ENCODE results near the gene MAML2. TPM values are rescaled to one million over a fixed set of nuclear protein-coding genes. Genes with fewer than 3 reads are reported as not detected.

Gene MAML2
- total RNA-seq, 3 donors from 2014 or later (not counting 1 experiment from before 2014, with no cell fraction given): 14.2 to 20.5 (median 16.1) TPM

DNA sequence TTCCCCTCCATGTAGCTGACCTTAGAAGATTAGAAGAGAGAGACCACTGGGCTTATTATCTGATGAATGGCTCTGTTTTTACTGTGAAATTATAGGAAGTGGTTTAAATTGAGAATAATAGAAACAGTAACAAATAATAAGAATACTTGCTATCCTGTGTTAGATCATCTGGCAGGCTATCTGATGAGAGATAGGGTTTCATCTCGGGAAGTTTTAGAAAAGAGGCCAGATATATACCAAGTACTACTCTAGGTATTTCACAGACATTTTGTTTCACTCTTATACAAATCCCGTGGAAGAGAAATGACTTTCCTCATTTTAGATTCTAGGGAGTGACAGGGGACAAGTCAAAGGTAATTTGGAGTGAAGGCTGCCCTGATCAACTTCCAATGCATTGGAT is 198.4 kb downstream of the MAML2 start:
- ATAC-seq: no peak
- H3K27me3 ChIP-seq (ENCODE audit: control insufficient read depth, insufficient read depth, low read length): no peaks in the 10 kb centered on the region
- no peaks in the 10 kb centered on the region for H3K36me3 ChIP-seq (ENCODE audit: control insufficient read depth, insufficient read depth, low read length)
- H3K9me3 ChIP-seq (ENCODE audit: control insufficient read depth, insufficient read depth, low read length): no peaks in the 10 kb centered on the region
- H3K27ac ChIP-seq (ENCODE audit: low read length): no peak overlapping the region
- no peak overlapping the region for H3K4me3 Mint-ChIP-seq
- no peak overlapping the region for H3K4me3 ChIP-seq (ENCODE audit: low read length)
- peaks cover 10 to 15% of the 10 kb centered on the region in 2 donors for H3K4me1 Mint-ChIP-seq
- 100% methylated on average over 1 of the region's 2 CpGs for WGBS (ENCODE audit: insufficient coverage)
- no peak overlapping the region for H3K27ac Mint-ChIP-seq
- intact Hi-C loops (cut with micrococcal nuclease): no loop called here
- no peak for DNase-seq
- H3K36me3 Mint-ChIP-seq: no peaks in the 10 kb centered on the region
- TF ChIP-seq, protein P1, sequence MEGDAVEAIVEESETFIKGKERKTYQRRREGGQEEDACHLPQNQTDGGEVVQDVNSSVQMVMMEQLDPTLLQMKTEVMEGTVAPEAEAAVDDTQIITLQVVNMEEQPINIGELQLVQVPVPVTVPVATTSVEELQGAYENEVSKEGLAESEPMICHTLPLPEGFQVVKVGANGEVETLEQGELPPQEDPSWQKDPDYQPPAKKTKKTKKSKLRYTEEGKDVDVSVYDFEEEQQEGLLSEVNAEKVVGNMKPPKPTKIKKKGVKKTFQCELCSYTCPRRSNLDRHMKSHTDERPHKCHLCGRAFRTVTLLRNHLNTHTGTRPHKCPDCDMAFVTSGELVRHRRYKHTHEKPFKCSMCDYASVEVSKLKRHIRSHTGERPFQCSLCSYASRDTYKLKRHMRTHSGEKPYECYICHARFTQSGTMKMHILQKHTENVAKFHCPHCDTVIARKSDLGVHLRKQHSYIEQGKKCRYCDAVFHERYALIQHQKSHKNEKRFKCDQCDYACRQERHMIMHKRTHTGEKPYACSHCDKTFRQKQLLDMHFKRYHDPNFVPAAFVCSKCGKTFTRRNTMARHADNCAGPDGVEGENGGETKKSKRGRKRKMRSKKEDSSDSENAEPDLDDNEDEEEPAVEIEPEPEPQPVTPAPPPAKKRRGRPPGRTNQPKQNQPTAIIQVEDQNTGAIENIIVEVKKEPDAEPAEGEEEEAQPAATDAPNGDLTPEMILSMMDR (IDR thresholded peaks at IDR 0.05): no peak
- H3K4me1 ChIP-seq (ENCODE audit: control insufficient read depth, insufficient read depth, low read length): no peaks in the 10 kb centered on the region
- H3K27me3 Mint-ChIP-seq (ENCODE audit: low read depth in 2 of 2): no peaks in the 10 kb centered on the region
- no peaks in the 10 kb centered on the region for H3K9me3 Mint-ChIP-seq

DNA sequence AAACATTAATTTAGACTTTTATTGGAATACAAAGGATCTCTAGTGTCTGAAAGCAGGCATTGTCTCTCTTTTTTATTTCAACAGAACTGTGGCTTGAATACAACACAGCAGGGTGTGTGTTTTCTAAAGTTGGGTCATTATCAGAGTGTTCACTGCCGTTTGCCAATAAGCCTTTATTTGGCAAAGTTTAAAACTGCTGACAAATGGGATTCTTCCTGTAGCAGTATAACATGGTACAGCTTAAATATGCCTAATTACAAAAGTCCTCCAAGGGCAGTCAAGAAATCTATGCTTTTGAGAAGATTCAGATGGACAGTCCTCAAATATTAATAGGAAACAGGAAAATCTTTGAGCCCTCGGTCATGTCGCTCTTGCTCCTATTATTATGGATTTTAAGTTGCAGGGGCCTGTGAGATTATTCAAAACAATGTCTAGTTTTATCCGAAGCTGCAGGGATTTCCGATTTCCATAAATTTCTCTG is 199.9 kb downstream of the MAML2 start:
- H3K36me3 Mint-ChIP-seq: no peaks in the 10 kb centered on the region
- Histone ChIP-seq H3K27ac (ENCODE audit: low read length) (no peak overlapping the region), H3K4me3 (ENCODE audit: low read length) (no peak overlapping the region), H3K36me3 (ENCODE audit: control insufficient read depth, insufficient read depth, low read length) (no peaks in the 10 kb centered on the region), H3K4me1 (ENCODE audit: control insufficient read depth, insufficient read depth, low read length) (no peaks in the 10 kb centered on the region), H3K9me3 (ENCODE audit: control insufficient read depth, insufficient read depth, low read length) (no peaks in the 10 kb centered on the region), H3K27me3 (ENCODE audit: control insufficient read depth, insufficient read depth, low read length) (no peaks in the 10 kb centered on the region)
- DNase-seq (no peak), ATAC-seq (no peak)
- H3K4me3 Mint-ChIP-seq: no peak overlapping the region
- 76% methylated on average over 5 of the region's 5 CpGs for WGBS (ENCODE audit: insufficient coverage)
- H3K27ac Mint-ChIP-seq: no peak overlapping the region
- TF ChIP-seq, protein P1 (IDR thresholded peaks at IDR 0.05): no peak
- intact Hi-C loops (cut with micrococcal nuclease): no loop called here
- no peaks in the 10 kb centered on the region for H3K9me3 Mint-ChIP-seq
- H3K27me3 Mint-ChIP-seq (ENCODE audit: low read depth in 2 of 2): no peaks in the 10 kb centered on the region
- H3K4me1 Mint-ChIP-seq: peaks cover 9 to 15% of the 10 kb centered on the region in 2 donors

DNA sequence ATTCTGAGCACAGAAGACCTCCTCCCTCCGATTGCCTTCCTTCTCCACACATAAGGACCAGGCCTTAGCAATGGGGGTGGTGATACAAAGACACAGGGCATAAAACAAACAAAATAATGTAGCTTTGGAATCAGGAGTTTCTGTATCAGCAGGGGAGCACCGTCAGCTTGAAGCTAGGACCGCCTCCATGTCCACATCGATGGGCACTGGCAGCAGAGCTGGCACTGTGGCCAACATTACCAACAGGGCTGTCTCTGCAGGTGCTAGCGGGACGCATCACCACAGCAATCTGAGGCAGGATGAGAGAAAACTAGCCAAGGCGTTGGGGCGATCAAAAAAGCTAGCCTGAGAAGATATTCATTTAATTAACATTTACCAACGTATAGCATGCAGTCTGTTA is 201.4 kb downstream of the MAML2 start:
- no peak overlapping the region for H3K27ac ChIP-seq (ENCODE audit: low read length)
- no peaks in the 10 kb centered on the region for H3K4me1 ChIP-seq (ENCODE audit: control insufficient read depth, insufficient read depth, low read length)
- intact Hi-C loops (cut with micrococcal nuclease): no loop called here
- no peak overlapping the region for H3K4me3 ChIP-seq (ENCODE audit: low read length)
- DNase-seq (no peak), ATAC-seq (no peak)
- no peaks in the 10 kb centered on the region for H3K27me3 Mint-ChIP-seq (ENCODE audit: low read depth in 2 of 2)
- H3K9me3 Mint-ChIP-seq: no peaks in the 10 kb centered on the region
- no peaks in the 10 kb centered on the region for H3K36me3 ChIP-seq (ENCODE audit: control insufficient read depth, insufficient read depth, low read length)
- 98% methylated on average over 8 of the region's 9 CpGs for WGBS (ENCODE audit: insufficient coverage)
- peaks cover 14 to 24% of the 10 kb centered on the region in 2 donors for H3K4me1 Mint-ChIP-seq
- H3K4me3 Mint-ChIP-seq: no peak overlapping the region
- no peaks in the 10 kb centered on the region for H3K9me3 ChIP-seq (ENCODE audit: control insufficient read depth, insufficient read depth, low read length)
- TF ChIP-seq, protein P1 (IDR thresholded peaks at IDR 0.05): no peak
- H3K27ac Mint-ChIP-seq: no peak overlapping the region
- H3K27me3 ChIP-seq (ENCODE audit: control insufficient read depth, insufficient read depth, low read length): no peaks in the 10 kb centered on the region
- H3K36me3 Mint-ChIP-seq: no peaks in the 10 kb centered on the region

DNA sequence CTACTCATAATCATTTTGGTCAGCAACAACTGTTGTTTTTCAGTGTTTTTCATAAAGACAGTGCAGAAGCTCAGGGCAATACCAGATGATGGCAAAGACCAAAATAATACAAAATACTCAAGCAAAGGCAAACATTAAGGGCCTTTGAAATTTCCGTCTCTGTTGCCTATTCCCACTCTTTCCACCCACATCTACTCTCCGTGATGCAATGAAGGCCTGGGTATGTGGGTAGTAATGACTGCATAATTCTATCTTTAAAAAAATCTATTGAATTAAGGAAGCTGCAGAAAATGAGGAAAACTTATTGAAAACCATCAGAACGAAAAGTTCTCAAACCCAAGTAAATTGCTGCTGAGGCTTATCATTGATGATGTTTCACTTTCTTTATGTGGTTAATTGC is 203.3 kb downstream of the MAML2 start:
- Histone ChIP-seq H3K4me3 (ENCODE audit: low read length) (no peak overlapping the region), H3K4me1 (ENCODE audit: control insufficient read depth, insufficient read depth, low read length) (peaks cover 4% of the 10 kb centered on the region), H3K36me3 (ENCODE audit: control insufficient read depth, insufficient read depth, low read length) (no peaks in the 10 kb centered on the region), H3K27ac (ENCODE audit: low read length) (no peak overlapping the region), H3K9me3 (ENCODE audit: control insufficient read depth, insufficient read depth, low read length) (no peaks in the 10 kb centered on the region), H3K27me3 (ENCODE audit: control insufficient read depth, insufficient read depth, low read length) (no peaks in the 10 kb centered on the region)
- ATAC-seq: no peak
- Mint-ChIP-seq H3K4me3 (no peak overlapping the region), H3K36me3 (no peaks in the 10 kb centered on the region), H3K4me1 (peaks cover 29 to 36% of the 10 kb centered on the region in 2 donors), H3K27ac (peak overlapping the region in 1 of 2 donors; percentile 52), H3K27me3 (ENCODE audit: low read depth in 2 of 2) (no peaks in the 10 kb centered on the region), H3K9me3 (no peaks in the 10 kb centered on the region)
- WGBS (ENCODE audit: insufficient coverage): no CpG with 5 or more reads among the region's 3 CpGs
- no peak for DNase-seq
- intact Hi-C loops (cut with micrococcal nuclease): no loop called here
- TF ChIP-seq, protein P1 (IDR thresholded peaks at IDR 0.05): no peak
